Liver (tissue), 9 donors: ENCODE measurements around the gene FOXK2. TPM values are rescaled to one million over a fixed set of nuclear protein-coding genes. Genes with fewer than 3 reads are reported as not detected.

ENCODE experiments used
- DNase-seq: peaks from one replicate; pipeline ENCODE4 v3.0.0-alpha.2; 2017; ENCODE audit warnings: low spot score
- H3K27ac ChIP-seq, 2 donors: one replicate each; pipeline ENCODE4 v1.7.0; 2013; ENCODE audit warnings: inconsistent platforms in 2 of 2, low read length in 2 of 2, control low read depth in 1 of 2, low read depth in 1 of 2, mild to moderate bottlenecking in 1 of 2
- H3K27me3 ChIP-seq, 4 donors: one replicate each; pipeline versions ENCODE4 v1.6.1 to v1.7.0; 2013; ENCODE audit warnings: low read length in 3 of 4, inconsistent platforms in 1 of 4, mild to moderate bottlenecking in 1 of 4, moderate library complexity in 1 of 4; ENCODE audit not compliant: control insufficient read depth in 4 of 4, insufficient read depth in 4 of 4
- H3K36me3 ChIP-seq, 4 donors: one replicate each; pipeline versions ENCODE4 v1.6.1 to v1.7.0; 2013; ENCODE audit warnings: low read length in 3 of 4, mild to moderate bottlenecking in 3 of 4, low read depth in 1 of 4, moderate library complexity in 1 of 4; ENCODE audit not compliant: control insufficient read depth in 4 of 4, insufficient read depth in 3 of 4
- H3K4me1 ChIP-seq, 4 donors: one replicate each; pipeline versions ENCODE4 v1.6.1 to v1.7.0; 2013; ENCODE audit warnings: low read length in 3 of 4, mild to moderate bottlenecking in 3 of 4, moderate library complexity in 1 of 4; ENCODE audit not compliant: control insufficient read depth in 4 of 4, insufficient read depth in 4 of 4
- H3K4me3 ChIP-seq, 3 donors: one replicate each; pipeline versions ENCODE4 v1.6.1 to v1.7.0; 2013; ENCODE audit warnings: low read length in 3 of 3, control low read depth in 1 of 3, low read depth in 1 of 3, mild to moderate bottlenecking in 1 of 3
- H3K9ac ChIP-seq, 2 donors: one replicate each; pipeline ENCODE4 v1.7.0; 2013; ENCODE audit warnings: low read length in 2 of 2, mild to moderate bottlenecking in 2 of 2, moderate library complexity in 2 of 2, control low read depth in 1 of 2, low read depth in 1 of 2
- H3K9me3 ChIP-seq, 4 donors: one replicate each; pipeline versions ENCODE4 v1.6.1 to v1.7.0; 2013; ENCODE audit warnings: low read length in 3 of 4; ENCODE audit not compliant: control insufficient read depth in 4 of 4
- FOXA1 ChIP-seq: IDR thresholded peaks from 2 replicates; pipeline ENCODE4 v1.6.1; 2016; ENCODE audit warnings: antibody characterized with exemption
- HNF4A ChIP-seq, 2 donors: conservative IDR thresholded peaks; 2 replicates each; pipeline ENCODE4 v1.6.1; 2016; ENCODE audit warnings: antibody characterized with exemption in 2 of 2, mild to moderate bottlenecking in 2 of 2
- JUND ChIP-seq, 2 donors: IDR thresholded peaks; 2 replicates each; pipeline ENCODE4 v1.6.1; 2016; ENCODE audit warnings: antibody characterized with exemption in 2 of 2
- RXRA ChIP-seq, 2 donors: IDR thresholded peaks; 2 replicates each; pipeline ENCODE4 v1.6.1; 2017 to 2018; ENCODE audit warnings: antibody characterized with exemption in 2 of 2, mild to moderate bottlenecking in 1 of 2
- TAF1 ChIP-seq: conservative IDR thresholded peaks from 2 replicates; pipeline ENCODE4 v1.6.1; 2016; ENCODE audit warnings: antibody characterized with exemption, mild to moderate bottlenecking
- WGBS: extraction: QIAGEN DNeasy Blood & Tissue Kit; methylation state at CpG from one replicate; pipeline ENCODE4 v1.1.7; 2013; 5-methylcytosine and 5-hydroxymethylcytosine counted together
- polyA plus RNA-seq, 2 donors: library from polyadenylated mRNA; stranded (reverse) in 1 of 2; unstranded in 1 of 2; fragments of 200-250 nt in 1 of 2; fragments of >200 nt in 1 of 2; fragmentation: Nextera tagmentation in 1 of 2; extraction: Ambion mirVana in 1 of 2; gene quantifications; one replicate each; pipeline versions ENCODE4 v1.2.1 to v1.2.3, GENCODE V29; 2013 to 2015
- total RNA-seq, 2 donors: library from RNA; depleted of rRNA; stranded (reverse); fragments of >200 nt; gene quantifications; one replicate each; pipeline ENCODE4 v1.2.3, GENCODE V29; 2014
- TF ChIP-seq, protein P1 (sequence below): IDR thresholded peaks from 2 replicates; pipeline ENCODE4 v1.6.1; 2016; ENCODE audit warnings: antibody characterized with exemption, mild to moderate bottlenecking
- TF ChIP-seq, protein P2 (sequence below): IDR thresholded peaks from 2 replicates; pipeline ENCODE4 v1.6.1; 2016; ENCODE audit warnings: antibody characterized with exemption
- donor health status: healthy.
- donor health status: healthy.
- donor health status: healthy.
- donor health status: healthy.
- donor health status: healthy.

The FOXK2 gene
- total and polyA plus RNA-seq, 4 donors = 3.1 to 16.2 (median 10.8) TPM

DNA sequence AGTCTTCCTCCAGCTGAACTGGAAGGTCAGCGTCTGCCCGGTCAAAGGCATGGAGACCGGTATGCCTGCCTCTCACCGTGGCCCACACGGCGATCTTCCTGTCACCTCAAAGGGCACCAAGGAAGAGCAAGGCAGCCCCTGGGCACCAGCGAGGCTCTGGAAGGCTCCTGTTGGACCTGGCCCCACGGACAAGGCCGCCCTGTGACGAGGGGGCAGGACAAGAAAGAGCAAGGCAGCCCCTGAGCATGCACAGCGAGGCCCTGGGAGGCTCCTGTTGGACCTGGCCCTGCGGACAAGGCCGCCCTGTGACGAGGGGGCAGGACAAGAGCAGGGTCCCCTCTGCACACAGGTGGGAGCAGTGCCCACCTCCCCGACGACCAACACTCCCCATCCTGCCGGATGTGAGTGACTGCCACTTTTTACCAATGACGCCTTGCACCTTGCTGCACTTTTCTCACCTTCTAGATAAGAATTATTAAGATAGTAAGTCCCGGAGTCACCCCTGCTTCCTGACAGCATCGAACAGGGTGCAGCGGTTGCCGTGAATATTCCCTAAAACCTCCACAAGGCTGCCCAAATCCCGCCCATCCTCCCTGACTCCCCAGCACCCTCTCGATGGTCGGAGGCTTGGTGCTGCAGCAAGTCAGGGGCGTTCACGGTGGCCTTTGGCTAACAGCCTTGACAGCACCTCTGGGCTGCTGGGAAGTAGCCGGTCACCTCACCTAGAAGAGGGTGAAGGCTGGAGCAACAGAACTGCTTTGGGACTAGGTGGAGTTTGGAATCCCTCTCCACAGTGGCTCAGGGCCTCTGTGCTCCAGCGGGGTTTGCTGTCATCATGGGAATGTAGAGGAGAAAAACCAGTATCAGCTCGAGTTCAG is 134.4 kb downstream of the FOXK2 start:
- no peak overlapping the region for H3K27ac ChIP-seq
- no peak overlapping the region for H3K4me3 ChIP-seq
- WGBS = 88% methylated on average over 30 of the region's 30 CpGs
- no peaks in the 10 kb centered on the region for H3K9me3 ChIP-seq
- H3K9ac ChIP-seq = no peak overlapping the region
- peaks cover 0 to 9% (median 2%) of the 10 kb centered on the region in 4 donors for H3K36me3 ChIP-seq
- TF ChIP-seq FOXA1 (no peak), TAF1 (no peak), RXRA (IDR thresholded peaks at IDR 0.05) (no peak), HNF4A (conservative IDR thresholded peaks at IDR 0.05) (no peak), JUND (IDR thresholded peaks at IDR 0.05) (no peak)
- TF ChIP-seq, protein P1, sequence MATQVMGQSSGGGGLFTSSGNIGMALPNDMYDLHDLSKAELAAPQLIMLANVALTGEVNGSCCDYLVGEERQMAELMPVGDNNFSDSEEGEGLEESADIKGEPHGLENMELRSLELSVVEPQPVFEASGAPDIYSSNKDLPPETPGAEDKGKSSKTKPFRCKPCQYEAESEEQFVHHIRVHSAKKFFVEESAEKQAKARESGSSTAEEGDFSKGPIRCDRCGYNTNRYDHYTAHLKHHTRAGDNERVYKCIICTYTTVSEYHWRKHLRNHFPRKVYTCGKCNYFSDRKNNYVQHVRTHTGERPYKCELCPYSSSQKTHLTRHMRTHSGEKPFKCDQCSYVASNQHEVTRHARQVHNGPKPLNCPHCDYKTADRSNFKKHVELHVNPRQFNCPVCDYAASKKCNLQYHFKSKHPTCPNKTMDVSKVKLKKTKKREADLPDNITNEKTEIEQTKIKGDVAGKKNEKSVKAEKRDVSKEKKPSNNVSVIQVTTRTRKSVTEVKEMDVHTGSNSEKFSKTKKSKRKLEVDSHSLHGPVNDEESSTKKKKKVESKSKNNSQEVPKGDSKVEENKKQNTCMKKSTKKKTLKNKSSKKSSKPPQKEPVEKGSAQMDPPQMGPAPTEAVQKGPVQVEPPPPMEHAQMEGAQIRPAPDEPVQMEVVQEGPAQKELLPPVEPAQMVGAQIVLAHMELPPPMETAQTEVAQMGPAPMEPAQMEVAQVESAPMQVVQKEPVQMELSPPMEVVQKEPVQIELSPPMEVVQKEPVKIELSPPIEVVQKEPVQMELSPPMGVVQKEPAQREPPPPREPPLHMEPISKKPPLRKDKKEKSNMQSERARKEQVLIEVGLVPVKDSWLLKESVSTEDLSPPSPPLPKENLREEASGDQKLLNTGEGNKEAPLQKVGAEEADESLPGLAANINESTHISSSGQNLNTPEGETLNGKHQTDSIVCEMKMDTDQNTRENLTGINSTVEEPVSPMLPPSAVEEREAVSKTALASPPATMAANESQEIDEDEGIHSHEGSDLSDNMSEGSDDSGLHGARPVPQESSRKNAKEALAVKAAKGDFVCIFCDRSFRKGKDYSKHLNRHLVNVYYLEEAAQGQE = no peak
- TF ChIP-seq, protein P2, sequence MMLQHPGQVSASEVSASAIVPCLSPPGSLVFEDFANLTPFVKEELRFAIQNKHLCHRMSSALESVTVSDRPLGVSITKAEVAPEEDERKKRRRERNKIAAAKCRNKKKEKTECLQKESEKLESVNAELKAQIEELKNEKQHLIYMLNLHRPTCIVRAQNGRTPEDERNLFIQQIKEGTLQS = no peak
- no peak for DNase-seq
- no peaks in the 10 kb centered on the region for H3K27me3 ChIP-seq
- H3K4me1 ChIP-seq = peaks cover 0 to 9% (median 5%) of the 10 kb centered on the region in 4 donors

Other genes with a start within 250 kb of the FOXK2 start
- gene CSNK1D, start 246.0 kb upstream of the FOXK2 start, total RNA-seq = 10 to 100 TPM; 22.0 to 49.0 TPM
- 10 to 100 TPM; 29.0 to 39.3 TPM for gene CSNK1D, start 246.0 kb upstream of the FOXK2 start, polyA plus RNA-seq
- gene CD7, start 202.1 kb upstream of the FOXK2 start, total RNA-seq = 1 to 10 TPM; 1.4 to 1.5 TPM
- gene CD7, start 202.1 kb upstream of the FOXK2 start, polyA plus RNA-seq = 1 to 10 TPM; 1.0 to 1.4 TPM
- gene SECTM1, start 186.0 kb upstream of the FOXK2 start, total RNA-seq = 10 to 100 TPM in 1 of 2 donors, 1 to 10 TPM in 1; 3.6 to 14.2 TPM
- 1 to 10 TPM; 1.3 to 5.7 TPM for gene SECTM1, start 186.0 kb upstream of the FOXK2 start, polyA plus RNA-seq
- under 1 TPM in 1 of 2 donors, not detected in 1; 0.14 TPM for gene TEX19, start 160.5 kb upstream of the FOXK2 start, total RNA-seq
- not detected for gene TEX19, start 160.5 kb upstream of the FOXK2 start, polyA plus RNA-seq
- gene UTS2R, start 148.0 kb upstream of the FOXK2 start, total RNA-seq = not detected
- gene UTS2R, start 148.0 kb upstream of the FOXK2 start, polyA plus RNA-seq = not detected
- 10 to 100 TPM in 1 of 2 donors, 1 to 10 TPM in 1; 9.7 to 19.9 TPM for gene HEXD, start 101.4 kb upstream of the FOXK2 start, total RNA-seq
- gene HEXD, start 101.4 kb upstream of the FOXK2 start, polyA plus RNA-seq = 10 to 100 TPM in 1 of 2 donors, 1 to 10 TPM in 1; 5.6 to 14.7 TPM
- 10 to 100 TPM; 16.1 to 23.2 TPM for gene OGFOD3, start 101.1 kb upstream of the FOXK2 start, total RNA-seq
- gene OGFOD3, start 101.1 kb upstream of the FOXK2 start, polyA plus RNA-seq = 10 to 100 TPM; 15.0 to 20.9 TPM
- gene CYBC1, start 69.0 kb upstream of the FOXK2 start, total RNA-seq = 10 to 100 TPM; 25.9 to 44.0 TPM
- 10 to 100 TPM; 23.2 to 45.6 TPM for gene CYBC1, start 69.0 kb upstream of the FOXK2 start, polyA plus RNA-seq
- gene NARF, start 61.0 kb upstream of the FOXK2 start, total RNA-seq = 10 to 100 TPM; 24.8 to 87.5 TPM
- gene NARF, start 61.0 kb upstream of the FOXK2 start, polyA plus RNA-seq = 10 to 100 TPM; 19.8 to 27.6 TPM
- 10 to 100 TPM; 28.2 to 40.9 TPM for gene WDR45B, start 128.7 kb downstream of the FOXK2 start, total RNA-seq
- gene WDR45B, start 128.7 kb downstream of the FOXK2 start, polyA plus RNA-seq = 10 to 100 TPM; 25.4 to 30.2 TPM
- gene RAB40B, start 179.0 kb downstream of the FOXK2 start, total RNA-seq = 1 to 10 TPM; 2.9 to 9.6 TPM
- gene RAB40B, start 179.0 kb downstream of the FOXK2 start, polyA plus RNA-seq = 10 to 100 TPM; 11.4 to 12.1 TPM
- 10 to 100 TPM; 10.1 to 15.5 TPM for gene FN3KRP, start 197.0 kb downstream of the FOXK2 start, total RNA-seq
- 10 to 100 TPM; 10.9 to 11.2 TPM for gene FN3KRP, start 197.0 kb downstream of the FOXK2 start, polyA plus RNA-seq
- gene FN3K, start 215.9 kb downstream of the FOXK2 start, total RNA-seq = 10 to 100 TPM; 18.4 to 21.5 TPM
- 10 to 100 TPM; 24.4 to 28.7 TPM for gene FN3K, start 215.9 kb downstream of the FOXK2 start, polyA plus RNA-seq
- 10 to 100 TPM; 29.8 to 34.6 TPM for gene TBCD, start 232.3 kb downstream of the FOXK2 start, total RNA-seq
- 10 to 100 TPM; 31.5 to 42.2 TPM for gene TBCD, start 232.3 kb downstream of the FOXK2 start, polyA plus RNA-seq